Liver (tissue), 3 donors: Measurements from ENCODE around the gene ARFIP1.

Source experiments
- ATF3 ChIP-seq: IDR thresholded peaks from 2 replicates; pipeline ENCODE4 v1.6.1; 2016; ENCODE audit warnings: antibody characterized with exemption
- CTCF ChIP-seq: fragments of 150-350 bp; IDR thresholded peaks from 2 replicates; pipeline ENCODE4 v1.5.1; 2017; ENCODE audit warnings: improper control_type of control experiment, low read depth, low read length; ENCODE audit not compliant: missing input control
- FOXA1 ChIP-seq: IDR thresholded peaks from 2 replicates; pipeline ENCODE4 v1.6.1; 2016; ENCODE audit warnings: antibody characterized with exemption
- HNF4A ChIP-seq, 2 donors: conservative IDR thresholded peaks; 2 replicates each; pipeline ENCODE4 v1.6.1; 2016; ENCODE audit warnings: antibody characterized with exemption in 2 of 2, mild to moderate bottlenecking in 2 of 2
- HNF4G ChIP-seq: IDR thresholded peaks from 2 replicates; pipeline ENCODE4 v1.6.1; 2016; ENCODE audit warnings: antibody characterized with exemption
- MAX ChIP-seq: IDR thresholded peaks from 2 replicates; pipeline ENCODE4 v1.6.1; 2016; ENCODE audit warnings: antibody characterized with exemption
- NR2F2 ChIP-seq: IDR thresholded peaks from 2 replicates; pipeline ENCODE4 v1.6.1; 2016; ENCODE audit warnings: antibody characterized with exemption
- RAD21 ChIP-seq, 2 donors: IDR thresholded peaks; 2 replicates each; pipeline ENCODE4 v1.6.1; 2016; ENCODE audit warnings: antibody characterized with exemption in 2 of 2, mild to moderate bottlenecking in 2 of 2
- REST ChIP-seq: IDR thresholded peaks from 2 replicates; pipeline ENCODE4 v1.6.1; 2016; ENCODE audit warnings: antibody characterized with exemption, mild to moderate bottlenecking
- SP1 ChIP-seq: IDR thresholded peaks from 2 replicates; pipeline ENCODE4 v1.6.1; 2018; ENCODE audit warnings: antibody characterized with exemption, mild to moderate bottlenecking
- TAF1 ChIP-seq: conservative IDR thresholded peaks from 2 replicates; pipeline ENCODE4 v1.6.1; 2016; ENCODE audit warnings: antibody characterized with exemption, mild to moderate bottlenecking
- YY1 ChIP-seq: IDR thresholded peaks from 2 replicates; pipeline ENCODE4 v1.6.1; 2016; ENCODE audit warnings: antibody characterized with exemption, mild to moderate bottlenecking
- donor health status: healthy.
- donor health status: healthy.

GRCh38 chr4:152910521-152910920 is 130.8 kb downstream of the ARFIP1 start:
- TF ChIP-seq CTCF (no peak), ATF3 (no peak), REST (no peak), HNF4A (conservative IDR thresholded peaks at IDR 0.05) (no peak), TAF1 (no peak), YY1 (no peak), HNF4G (no peak), SP1 (no peak), RAD21 (IDR thresholded peaks at IDR 0.05) (no peak), MAX (no peak), NR2F2 (no peak), FOXA1 (no peak)
